Myocyte (in vitro differentiated cells): ENCODE results near the gene CD58. TPM values are rescaled to one million over a fixed set of nuclear protein-coding genes. Genes with fewer than 3 reads are reported as not detected.
"Not testable (repeated sequence)": the region's sequence is repeated elsewhere in the genome, so short reads cannot be mapped to it uniquely, and the experiment has no call there.

Experiments used
- DNase-seq: peaks from one replicate; pipeline ENCODE4 v3.0.0-alpha.2; 2012; ENCODE audit warnings: low read depth
- polyA plus RNA-seq: library from polyadenylated mRNA; unstranded; fragments of >200 nt; gene quantifications from one replicate; pipeline ENCODE4 v1.2.1, GENCODE V29; 2012; ENCODE audit warnings: missing spikeins
- total RNA-seq: library from RNA; depleted of rRNA; stranded (reverse); fragments of >200 nt; gene quantifications from 2 replicates; pipeline ENCODE4 v1.2.3, GENCODE V29; 2014

CD58 gene, protein sequence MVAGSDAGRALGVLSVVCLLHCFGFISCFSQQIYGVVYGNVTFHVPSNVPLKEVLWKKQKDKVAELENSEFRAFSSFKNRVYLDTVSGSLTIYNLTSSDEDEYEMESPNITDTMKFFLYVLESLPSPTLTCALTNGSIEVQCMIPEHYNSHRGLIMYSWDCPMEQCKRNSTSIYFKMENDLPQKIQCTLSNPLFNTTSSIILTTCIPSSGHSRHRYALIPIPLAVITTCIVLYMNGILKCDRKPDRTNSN
- 16.8 and 24.4 TPM in 2 replicates for total RNA-seq
- 12.7 TPM for polyA plus RNA-seq

DNA sequence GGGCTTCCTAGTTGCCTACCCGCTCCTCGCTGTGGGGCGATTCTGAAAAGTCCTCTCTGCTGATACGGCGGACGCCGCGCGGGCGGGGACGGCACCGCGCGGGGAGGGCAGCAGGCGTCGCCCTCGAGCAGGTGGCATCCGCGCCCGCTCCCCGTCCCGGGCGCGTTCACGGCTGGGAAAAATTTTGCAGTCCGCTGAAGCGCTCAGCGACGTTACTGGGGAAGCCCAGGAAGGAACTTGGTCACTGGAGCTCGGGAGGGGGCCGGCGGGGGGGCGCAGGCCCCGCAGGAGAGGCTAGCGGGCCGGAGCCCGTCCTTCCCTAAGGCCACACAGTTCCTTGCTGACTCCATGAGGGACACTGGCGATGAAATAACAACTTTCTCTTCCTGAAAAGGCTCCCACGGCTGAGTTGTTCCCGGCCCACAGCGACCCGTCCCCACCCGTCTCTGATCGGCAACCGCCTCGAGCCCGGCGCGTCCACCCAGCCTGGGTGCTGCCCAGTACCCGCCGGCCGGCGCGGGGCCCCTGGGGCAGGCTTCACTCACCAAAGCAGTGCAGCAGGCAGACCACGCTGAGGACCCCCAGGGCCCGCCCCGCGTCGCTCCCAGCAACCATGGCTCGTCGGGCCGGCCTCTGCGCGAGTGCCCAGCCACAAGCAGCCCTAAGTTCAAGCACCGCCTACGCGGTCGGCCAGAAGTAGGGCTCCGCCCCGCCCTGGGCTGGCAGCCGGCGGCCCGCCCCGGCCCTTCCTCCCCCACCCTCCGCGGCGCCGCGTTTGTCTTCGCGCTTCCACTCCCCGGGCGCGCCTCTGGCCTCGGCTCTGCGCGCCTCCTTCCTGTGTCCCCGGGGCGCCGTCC is at the start of gene CD58:
Gene CD58 (minus strand): TSS at position 669 of the 857 bp plus-strand sequence. CDS start 54 bp downstream, at position 615.
- DNase-seq = peak; percentile 89

DNA sequence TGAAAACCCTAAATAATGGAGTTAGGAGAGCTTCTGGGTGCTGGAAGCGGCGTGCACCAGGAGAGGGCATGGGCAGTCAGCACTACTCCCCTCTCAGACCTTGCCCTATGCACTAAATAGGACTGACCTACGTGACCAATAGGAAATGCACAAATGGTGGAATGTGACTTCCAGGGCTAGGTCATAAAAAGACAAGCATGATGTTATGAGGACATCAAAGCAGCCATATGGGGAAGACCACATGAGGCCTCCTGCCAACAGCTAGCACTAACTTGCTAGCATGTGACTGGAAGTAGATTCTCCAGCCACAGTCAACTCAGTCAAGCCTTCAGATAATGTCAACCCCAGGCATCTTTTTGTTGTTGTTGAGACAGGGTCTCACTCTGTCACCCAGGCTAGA is 49.6 kb upstream of the CD58 start:
- not testable (repeated sequence) for DNase-seq

DNA sequence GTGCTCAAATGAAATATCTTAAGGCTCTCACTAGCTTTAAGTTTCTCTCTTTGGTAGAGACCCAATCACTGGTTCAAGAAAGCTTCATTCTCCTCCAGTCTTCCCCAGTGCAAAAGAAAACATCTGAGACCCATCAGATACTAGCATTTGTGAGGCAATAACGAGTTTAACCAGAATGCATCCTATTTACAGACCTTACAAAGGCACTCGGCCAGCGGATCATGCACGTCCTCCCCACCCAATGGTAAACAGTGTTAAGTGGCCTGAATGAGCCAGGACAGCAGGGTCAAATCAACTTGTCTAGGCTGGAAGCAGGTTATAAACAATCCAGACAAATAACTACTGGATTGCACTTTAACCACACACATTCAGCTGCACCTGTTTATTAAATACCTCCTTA is 48.3 kb upstream of the CD58 start:
- DNase-seq = not testable (repeated sequence)

DNA sequence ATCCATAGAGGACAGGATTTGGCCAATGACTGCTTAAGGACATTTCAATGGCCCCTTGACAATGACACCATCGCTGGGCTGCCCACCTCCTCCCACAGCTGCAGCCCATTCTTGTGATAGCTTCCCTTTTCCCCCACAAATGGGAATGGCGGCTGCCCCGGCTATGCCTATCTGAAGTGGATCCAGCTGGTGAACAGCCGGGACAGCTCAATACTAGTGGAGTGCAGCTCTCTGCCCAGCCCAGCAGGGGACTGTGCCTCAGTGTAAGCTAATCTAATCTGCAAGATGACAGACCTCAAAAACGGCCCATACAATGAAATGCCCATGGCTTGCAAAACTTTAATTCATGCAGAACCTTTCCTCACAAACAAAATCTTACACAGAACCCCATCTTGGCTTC is 47.0 kb upstream of the CD58 start:
- DNase-seq = not testable (repeated sequence)

DNA sequence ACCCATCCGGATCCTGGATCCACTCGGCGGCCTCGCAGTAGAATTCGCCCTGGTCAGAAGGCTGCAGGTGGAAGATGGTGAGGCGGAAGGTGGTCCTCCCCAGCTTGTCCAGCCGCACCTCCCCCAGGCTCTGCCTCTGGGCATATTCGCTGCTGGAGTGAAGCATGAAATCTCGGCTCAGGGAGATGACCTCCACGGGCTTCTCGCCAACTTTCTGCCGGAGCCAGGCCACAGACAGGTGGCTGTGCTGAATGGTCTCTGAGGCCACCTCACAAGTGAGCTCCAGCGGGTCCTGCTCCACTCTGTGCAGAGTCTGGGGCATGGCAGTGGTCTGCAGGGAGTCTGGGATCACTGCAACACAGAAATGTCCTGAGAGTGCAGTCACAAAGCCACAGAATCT is 43.0 kb upstream of the CD58 start:
- DNase-seq = peak; percentile 49

DNA sequence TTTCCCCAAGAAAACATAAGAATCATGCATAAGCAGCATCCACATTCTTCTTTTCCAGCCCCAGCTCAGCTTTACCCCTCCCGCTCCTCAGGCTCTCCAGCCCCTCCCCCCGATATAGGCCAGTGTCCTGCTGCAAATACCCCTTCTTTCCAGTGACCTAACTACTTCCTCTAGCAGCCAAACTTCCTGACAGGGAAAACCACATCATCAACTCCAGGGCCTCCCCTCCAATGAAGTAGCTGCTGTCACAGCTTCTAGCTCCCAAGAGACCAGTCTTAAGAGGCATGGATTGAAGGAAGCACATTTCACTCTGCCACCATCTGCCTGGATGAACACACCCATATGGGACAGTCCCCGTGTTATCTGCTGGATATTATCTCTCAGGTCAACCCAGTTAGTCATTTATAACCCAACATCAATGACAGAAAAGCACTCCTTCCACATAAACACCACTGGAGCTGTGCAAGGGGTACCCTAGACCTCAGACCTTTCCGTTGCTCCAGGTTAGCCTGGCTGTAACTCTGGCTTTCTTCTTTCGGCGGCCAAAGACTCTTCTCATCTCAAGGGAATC is 39.1 kb upstream of the CD58 start:
- DNase-seq = not testable (repeated sequence)

DNA sequence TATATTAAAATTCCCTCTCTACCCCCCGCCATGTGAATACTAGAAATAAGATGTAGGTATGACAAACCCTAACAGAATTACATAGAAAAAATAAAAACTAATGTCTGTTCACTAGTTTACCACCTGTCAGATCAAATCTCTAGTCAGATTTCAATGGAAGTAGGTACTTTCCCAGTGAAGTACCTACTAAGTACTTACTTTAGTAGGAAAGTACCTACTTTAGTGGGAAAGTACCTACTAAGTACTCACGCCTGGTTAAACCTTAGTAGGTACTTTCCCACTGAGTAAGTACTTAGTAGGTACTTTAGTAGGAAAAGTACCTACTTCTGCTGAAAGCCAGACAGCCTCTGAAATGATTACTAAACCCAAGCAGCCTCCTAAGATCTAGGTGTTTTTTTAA is 38.0 kb upstream of the CD58 start:
- not testable (repeated sequence) for DNase-seq

DNA sequence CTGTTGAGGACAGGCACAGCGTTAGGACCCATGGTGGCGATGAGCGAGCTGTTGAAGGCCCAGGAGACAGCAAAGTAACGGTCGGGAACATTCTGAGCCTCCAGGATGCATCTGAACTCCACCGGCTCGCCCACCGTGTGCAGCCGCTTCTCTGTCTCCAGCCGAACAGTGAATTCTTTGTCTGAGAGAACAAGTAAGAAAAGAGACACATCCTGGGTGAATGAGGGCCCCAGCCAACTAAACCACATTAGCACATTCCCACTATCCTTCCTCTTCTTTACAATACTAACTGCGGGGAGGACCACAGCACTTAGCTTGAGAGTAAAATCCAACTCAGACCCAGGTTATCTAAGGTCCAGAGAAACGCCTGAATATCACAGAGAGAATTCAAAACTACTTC is 37.3 kb upstream of the CD58 start:
- not testable (repeated sequence) for DNase-seq

DNA sequence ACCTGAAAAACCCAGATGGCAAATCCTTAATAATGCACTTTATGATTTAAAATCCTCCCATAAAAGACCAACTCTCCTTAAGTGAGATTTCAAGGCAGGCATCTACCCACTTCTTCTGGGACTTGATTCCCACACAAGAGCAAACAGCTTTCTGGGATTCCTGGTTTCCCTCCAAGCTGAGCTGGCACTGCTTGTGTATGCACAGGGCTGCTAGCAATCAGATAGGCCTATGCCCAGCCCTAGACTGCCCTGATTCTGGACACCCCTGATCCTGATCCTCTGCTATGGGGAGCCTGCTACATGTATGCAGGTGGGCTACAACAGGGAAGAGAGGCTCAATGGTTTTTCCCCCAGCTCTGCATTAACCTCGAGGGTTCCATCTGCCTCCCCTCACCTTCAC is 36.6 kb upstream of the CD58 start:
- DNase-seq = not testable (repeated sequence)

DNA sequence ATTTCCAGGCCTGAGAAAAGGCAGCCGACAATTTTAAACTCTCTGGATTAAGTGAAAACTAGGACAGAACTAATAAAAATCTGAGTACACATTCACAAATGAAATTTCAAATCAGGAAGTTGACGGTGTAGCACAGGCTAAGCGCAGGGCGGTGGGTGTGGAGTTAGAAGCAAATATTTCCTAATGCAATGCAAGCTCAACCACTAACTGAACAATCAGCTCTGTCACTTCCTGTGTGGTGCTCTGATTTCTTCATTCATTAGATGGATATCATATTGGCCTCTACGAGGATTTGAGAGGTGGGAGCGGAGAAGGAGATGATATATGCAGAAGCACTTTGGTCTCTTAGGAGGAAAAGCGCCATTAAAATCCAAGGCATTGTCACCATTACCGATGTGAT is 35.2 kb upstream of the CD58 start:
- DNase-seq = not testable (repeated sequence)

DNA sequence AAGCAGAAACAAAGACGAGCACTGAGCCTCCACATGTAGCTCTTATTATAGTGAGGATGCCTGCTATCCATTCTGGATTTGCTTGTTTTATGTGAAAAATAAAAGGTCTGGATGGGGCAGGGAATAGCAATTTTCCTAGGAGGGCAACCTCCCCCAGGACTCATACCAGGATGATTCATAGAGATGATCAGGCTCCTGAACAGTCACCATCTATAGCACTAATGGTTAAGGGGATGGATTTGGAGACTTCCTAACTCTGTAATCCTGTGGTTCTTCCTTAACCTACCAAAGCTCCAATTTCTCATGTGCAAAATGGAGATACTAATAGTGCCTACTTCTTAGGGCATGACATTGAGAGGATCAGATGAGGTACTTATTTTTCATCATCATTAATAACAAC is 34.5 kb upstream of the CD58 start:
- no peak for DNase-seq

DNA sequence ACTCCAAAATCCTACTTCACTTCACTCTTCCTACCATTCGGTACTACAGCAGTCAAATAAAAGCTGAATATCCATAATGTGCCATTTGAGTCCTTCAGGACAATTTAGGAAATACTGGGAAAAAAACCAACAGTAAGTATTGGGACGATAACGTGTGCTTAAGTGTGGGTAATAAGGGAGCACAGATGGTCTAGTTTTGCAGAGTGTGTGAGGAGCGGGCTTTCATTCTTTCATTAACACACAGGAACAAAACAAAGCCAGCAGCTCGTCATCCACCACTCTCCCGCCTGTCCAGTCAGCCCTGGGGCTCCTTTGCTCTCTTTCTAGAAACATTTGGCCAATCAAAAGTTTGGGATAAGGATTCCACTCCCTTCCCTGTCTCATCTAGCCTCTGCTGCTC is 33.6 kb upstream of the CD58 start:
- DNase-seq = not testable (repeated sequence)

DNA sequence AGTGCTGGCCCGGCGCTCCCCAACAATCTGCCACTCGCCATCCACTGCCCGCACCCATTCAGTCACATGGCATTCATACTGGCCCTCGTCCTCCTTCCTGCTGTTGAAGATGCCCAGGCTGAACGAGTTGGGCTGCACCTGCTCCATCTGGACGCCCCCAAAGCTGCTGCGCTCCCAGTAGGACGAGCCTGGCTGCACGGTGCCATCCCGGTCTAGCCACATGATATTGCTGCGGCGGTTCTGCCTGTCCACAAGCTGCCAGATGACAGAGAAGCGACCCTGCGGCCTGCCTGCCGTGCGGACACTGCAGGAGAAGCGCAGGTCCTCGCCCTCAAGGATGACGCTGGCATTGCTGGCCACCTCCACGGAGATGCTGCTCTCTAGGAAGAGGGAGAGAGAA is 32.8 kb upstream of the CD58 start:
- DNase-seq = not testable (repeated sequence)

DNA sequence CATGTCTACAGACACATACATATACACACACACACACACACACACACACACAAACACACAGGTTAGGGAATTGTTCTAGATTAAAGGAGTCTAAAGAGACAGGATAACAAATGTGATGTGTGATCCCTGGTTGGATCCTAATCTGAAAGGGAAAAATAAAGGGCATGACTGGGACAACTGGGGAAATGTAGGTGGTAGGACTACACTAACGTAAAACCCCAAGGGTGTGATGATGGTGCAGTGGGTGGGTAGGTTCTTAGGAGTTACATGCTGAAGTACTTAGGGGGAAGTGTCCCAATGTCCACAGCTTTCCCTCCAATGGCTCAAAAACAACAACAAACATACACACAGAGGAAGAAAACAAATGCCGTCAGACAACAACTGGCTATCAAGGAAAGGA is 28.5 kb upstream of the CD58 start:
- DNase-seq = not testable (repeated sequence)

DNA sequence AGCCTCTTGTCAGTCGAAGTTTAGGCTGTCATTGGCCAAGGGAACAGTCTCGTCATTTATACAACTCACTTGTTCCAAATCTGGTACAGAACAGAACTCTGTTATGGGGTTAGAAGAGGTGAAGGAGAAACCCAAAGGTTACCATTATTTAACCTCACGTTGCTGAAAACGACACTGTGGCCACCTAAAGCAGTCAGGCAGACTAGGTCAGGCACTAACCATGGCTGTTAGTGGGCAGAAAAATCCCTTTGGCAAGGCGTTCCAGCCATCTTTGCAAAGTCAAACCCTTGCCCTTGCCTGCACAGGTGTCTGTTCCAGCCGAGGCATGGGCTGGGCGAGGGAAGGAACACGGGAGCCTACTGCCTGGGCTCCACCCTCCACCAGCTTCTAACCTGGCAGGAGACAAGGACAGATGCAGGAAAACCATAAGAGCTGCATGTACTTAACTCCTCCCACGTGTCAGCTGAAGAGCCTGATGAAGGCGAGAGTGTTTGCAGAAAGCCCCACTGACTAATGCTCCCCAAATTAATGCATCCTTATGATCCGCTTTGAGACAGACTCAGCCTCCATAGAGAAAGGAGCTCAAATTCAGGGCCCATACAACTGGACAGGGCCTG is 27.7 kb upstream of the CD58 start:
- not testable (repeated sequence) for DNase-seq

DNA sequence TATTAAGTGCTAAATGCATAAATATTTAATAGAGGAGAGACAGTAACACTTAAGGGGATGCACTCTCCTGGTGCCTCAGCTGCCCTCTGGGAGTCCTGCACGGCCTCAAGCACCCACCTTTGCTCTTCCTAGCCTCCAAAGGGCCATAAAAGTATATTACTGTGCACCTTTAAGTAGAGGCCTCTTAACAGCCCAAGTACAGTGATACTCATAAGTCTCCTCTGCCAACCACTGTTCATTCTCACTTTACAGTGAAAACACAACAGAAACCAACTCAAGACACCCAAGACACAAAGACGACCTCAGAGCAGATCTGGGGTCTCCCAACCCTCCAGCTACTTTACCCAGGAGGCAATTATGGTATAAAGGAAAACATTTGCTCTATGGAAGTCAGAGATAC is 26.6 kb upstream of the CD58 start:
- DNase-seq = not testable (repeated sequence)

DNA sequence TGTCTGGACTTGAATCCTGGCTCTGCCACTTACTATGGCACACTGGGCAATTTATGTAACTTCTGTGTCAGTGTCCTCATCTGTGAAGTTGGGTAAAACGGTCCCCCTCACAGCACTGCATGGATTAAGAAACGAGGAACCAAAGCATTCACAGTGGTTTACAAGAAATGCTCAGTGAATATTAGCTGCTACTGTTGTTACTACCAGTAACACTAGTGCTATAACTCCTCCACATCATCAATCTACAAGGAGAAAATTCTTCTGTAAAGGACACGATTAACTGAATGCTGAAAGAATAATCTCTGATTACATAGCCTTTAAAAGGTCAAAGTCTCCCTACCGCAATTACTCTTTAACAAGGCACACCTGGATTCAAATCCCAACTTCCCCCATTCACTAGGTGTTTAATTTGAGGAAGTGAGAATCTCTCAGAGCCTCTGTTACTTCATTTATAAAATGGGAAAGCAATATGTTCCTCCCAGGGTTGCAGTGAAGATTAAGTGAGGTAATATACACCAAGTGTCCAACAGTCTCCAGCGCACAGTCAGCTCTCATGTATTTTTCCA is 26.0 kb upstream of the CD58 start:
- DNase-seq = not testable (repeated sequence)

DNA sequence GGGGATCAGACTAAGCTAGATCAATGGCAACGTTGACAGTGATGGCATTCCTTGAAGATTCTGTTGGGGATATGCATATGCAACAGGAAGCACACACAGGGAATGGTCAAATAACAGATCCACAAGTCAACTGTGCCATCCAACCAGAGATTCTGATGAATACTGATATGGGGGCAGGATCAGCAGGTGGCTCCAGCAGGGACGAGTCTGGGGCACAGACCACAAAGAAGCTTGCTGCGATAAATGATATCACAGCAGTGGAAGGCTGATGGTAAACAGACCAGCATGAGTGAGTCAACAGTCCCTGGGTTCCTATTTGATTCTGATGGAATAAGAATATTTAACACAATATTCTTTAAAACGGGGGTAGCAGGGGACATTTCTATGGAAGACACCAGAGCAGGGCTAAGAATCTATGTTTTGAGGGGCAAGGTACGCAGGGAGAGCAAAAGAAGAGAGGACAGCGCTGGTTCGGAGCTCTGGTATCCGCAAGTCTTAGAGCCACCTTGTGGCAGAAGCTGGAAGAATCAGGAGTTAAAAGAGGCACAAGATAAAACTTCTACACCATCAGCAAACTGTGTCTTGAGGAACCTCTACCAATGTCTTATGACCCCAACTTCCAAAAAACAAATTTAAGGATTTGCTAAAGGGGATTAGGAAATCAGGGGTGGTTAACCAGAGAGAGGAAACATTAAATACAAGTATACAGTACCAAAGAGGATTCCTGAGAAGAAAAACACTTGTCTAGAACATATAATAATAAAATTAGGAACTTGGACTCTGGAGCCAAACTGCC is 25.3 kb upstream of the CD58 start:
- peak; percentile 50 for DNase-seq

DNA sequence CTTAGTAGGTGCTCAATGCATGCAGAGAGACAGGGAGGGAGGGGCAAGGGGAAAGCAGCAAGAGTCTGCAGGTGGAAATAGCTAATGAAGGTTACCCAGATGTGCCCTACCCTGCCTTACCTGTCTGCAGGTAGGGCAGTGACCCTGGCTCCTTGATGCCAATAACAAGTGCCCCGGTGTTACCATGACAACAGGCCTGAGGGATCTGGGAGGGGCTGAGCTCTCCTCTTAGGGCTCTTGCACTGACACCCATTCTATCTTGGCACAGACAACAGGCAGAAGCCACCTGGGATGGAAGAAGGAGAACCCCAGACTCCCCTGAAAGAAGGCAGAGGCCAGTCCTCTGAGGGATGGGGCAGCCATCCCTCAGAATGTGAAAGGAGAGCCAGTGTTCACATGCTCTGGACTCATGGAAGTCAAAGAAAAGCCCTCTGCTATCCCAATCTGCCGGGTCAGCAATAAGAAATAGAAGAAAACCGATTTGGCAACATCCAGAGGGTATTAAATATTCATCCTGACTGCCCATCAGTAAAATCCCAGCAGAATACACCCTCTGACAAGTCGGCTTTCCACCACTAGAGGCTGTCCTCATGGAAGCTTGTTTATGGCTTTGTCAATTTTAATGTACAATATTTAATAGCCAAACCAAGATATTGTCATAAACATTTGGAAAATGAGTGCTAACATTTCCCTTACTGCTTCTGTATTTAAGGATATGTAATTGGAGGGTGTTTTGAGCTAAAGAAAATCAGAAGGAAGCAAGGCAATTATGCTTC is 24.4 kb upstream of the CD58 start:
- peak; percentile 17 for DNase-seq

DNA sequence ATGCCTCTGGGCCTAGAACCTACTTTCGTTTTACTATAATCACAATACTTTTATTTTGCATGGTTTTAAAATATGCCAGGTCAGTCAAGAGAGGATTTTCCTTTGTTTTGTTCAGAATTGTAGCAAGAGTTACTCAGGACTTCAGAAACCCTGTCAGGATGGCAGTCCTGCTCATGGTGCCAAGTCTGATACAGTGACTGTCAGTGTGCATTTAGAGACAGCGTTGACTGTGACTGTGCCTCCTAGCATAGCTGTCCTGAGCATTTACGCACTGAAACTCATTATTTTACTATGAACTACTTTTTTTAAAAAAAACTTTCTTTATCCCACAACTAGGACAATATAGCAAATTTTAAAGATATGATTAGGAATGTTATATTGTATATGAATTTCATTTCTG is 23.2 kb upstream of the CD58 start:
- not testable (repeated sequence) for DNase-seq
